Measurements from ENCODE around the gene DNM3. TPM values are rescaled to one million over a fixed set of nuclear protein-coding genes. Genes with fewer than 3 reads are reported as not detected.

The DNM3 gene
- total and polyA plus RNA-seq, 9 of the 15 experiments (the other 6 are each of a cell fraction or from before 2014, with no cell fraction given) = 0.08 to 0.36 (median 0.22) TPM; not detected in 1

- TF ChIP-seq THAP7 (CRISPR knock-in tag; IDR thresholded peaks at IDR 0.05) = no peak
- TF ChIP-seq FOXA3 (CRISPR knock-in tag; conservative IDR thresholded peaks at IDR 0.05 in 1 of 2, IDR thresholded peaks at IDR 0.05 in 1 of 2) = no peak
- TF ChIP-seq KLF6 (CRISPR knock-in tag; IDR thresholded peaks at IDR 0.05; ENCODE audit: borderline replicate concordance) = no peak
Measured at GRCh38 chr1:172402878-172403569, 561.7 kb downstream of the DNM3 start (continued).

- Histone ChIP-seq H2AFZ (ENCODE audit: low read depth, low read length) (no peak overlapping the region), H3K36me3 (ENCODE audit: control insufficient read depth, insufficient read depth, low read length) (no peaks in the 10 kb centered on the region), H4K20me1 (replicated peaks; ENCODE audit: control insufficient read depth, insufficient read depth, low read length) (no peaks in the 10 kb centered on the region), H3K79me2 (ENCODE audit: control insufficient read depth, insufficient read depth, low read length) (no peaks in the 10 kb centered on the region), H3K4me2 (ENCODE audit: insufficient read depth, low read length) (no peak overlapping the region), H3K4me3 (no peak overlapping the region), H3K27me3 (ENCODE audit: control insufficient read depth in 2 of 2, insufficient read depth in 2 of 2, low read length in 2 of 2) (0 out of 5 replicates have a peak, but pooled peaks cover 0 to 4% of the 10 kb centered on the region in 2 experiments), H3K9ac (ENCODE audit: insufficient read depth in 1 of 2, low read depth in 2 of 2, low read length in 2 of 2) (no peak overlapping the region), H3K27ac (ENCODE audit: extremely low read depth, low read depth, low read length) (no peak overlapping the region), H3K9me3 (replicated peaks; ENCODE audit: control insufficient read depth, insufficient read depth, low read depth, low read length) (no peaks in the 10 kb centered on the region), H3K9me1 (ENCODE audit: control insufficient read depth, insufficient read depth, low read length) (no peaks in the 10 kb centered on the region), H3K4me1 (replicated peaks in 1 of 2; ENCODE audit: control insufficient read depth in 2 of 2, insufficient read depth in 2 of 2, low read length in 2 of 2) (no peaks in the 10 kb centered on the region; a peak in 1 of 5 replicates)
- POLR2A ChIA-PET = interaction anchor here (0.6 kb wide), 1 partner anchor 13 kb away, joined by 4 read pairs; no protein-coding TSS in a partner anchor
- no TSS peak for BruUV-seq (replicated peaks)
- ATAC-seq = no peak
- in situ Hi-C loops (cut with MboI) (no loop called here), intact Hi-C loops (cut with micrococcal nuclease) (no loop called here)
- CTCF ChIA-PET (ENCODE audit: low intra/inter-chr PET ratio) = no interaction called here
- no peak for DNase-seq (ENCODE audit: extremely low read depth in 1 of 4, low spot score in 3 of 4)
- TF ChIP-seq ZNF23 (CRISPR knock-in tag; IDR thresholded peaks at IDR 0.05) = no peak
- no peak for TF ChIP-seq ARID1B (IDR thresholded peaks at IDR 0.05)
- no peak for TF ChIP-seq MAX (CRISPR knock-in tag; IDR thresholded peaks at IDR 0.05)
- no peak for TF ChIP-seq ZNF780A (CRISPR knock-in tag; IDR thresholded peaks at IDR 0.05)
- FAIRE-seq = no peak
Measured at GRCh38 chr1:172404121-172404520, 562.8 kb downstream of the DNM3 start.
